Measurements from ENCODE around the gene PRSS35. TPM values are rescaled to one million over a fixed set of nuclear protein-coding genes. Genes with fewer than 3 reads are reported as not detected.
"Not testable (repeated sequence)": the region's sequence is repeated elsewhere in the genome, so short reads cannot be mapped to it uniquely, and the experiment has no call there.

Gene PRSS35
- polyA plus RNA-seq, 3 donors, result 0.11 to 0.42 (median 0.29) TPM

GRCh38 chr6:83510791-83511190 is 1.5 kb upstream of the PRSS35 start:
- H3K27ac ChIP-seq (ENCODE audit: low read depth, low read length), result no peak overlapping the region
- WGBS, 3 donors, result 82 to 90% (median 86%) methylated on average over 3 of the region's 3 CpGs

DNA sequence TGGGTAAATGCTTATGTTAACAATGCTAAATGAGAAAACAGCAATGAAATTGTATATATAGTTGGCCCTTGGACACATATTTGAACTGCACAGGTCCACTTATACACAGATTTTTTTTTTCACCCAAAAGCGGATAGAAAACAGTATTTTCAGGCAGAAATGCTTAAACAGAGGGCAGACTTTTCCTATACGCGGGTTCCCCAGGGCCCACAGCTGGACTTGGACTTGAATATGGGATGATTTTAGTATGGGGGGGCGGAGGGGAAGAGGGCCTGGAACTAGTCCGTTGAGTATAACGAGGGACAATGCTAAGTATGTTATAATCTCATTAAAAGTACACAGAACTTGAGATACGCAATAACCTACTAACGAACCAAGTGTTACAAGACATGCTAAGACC is 1.1 kb upstream of the PRSS35 start:
- H3K27ac ChIP-seq (ENCODE audit: low read depth, low read length), result no peak overlapping the region
- WGBS, 3 donors, result 76 to 87% (median 84%) methylated on average over 8 of the region's 8 CpGs

- H3K27ac ChIP-seq (ENCODE audit: low read depth, low read length), result no peak overlapping the region
- WGBS, 3 donors, result 56 to 70% (median 68%) methylated on average over 1 of the region's 1 CpG
Observed at GRCh38 chr6:83514466-83514865, 2.1 kb downstream of the PRSS35 start.

- H3K27ac ChIP-seq (ENCODE audit: low read depth, low read length), result no peak overlapping the region
- 19 to 27% (median 23%) methylated on average over 4 of the region's 4 CpGs for WGBS, 3 donors
Observed at GRCh38 chr6:83514866-83515466, 2.6 kb downstream of the PRSS35 start.

- WGBS, 3 donors, result 71 to 85% (median 76%) methylated on average over 1 of the region's 1 CpG
- H3K27ac ChIP-seq (ENCODE audit: low read depth, low read length), result no peak overlapping the region
Observed at GRCh38 chr6:83517500-83517899, 5.2 kb downstream of the PRSS35 start.

- WGBS, 3 donors, result 73 to 75% (median 74%) methylated on average over 4 of the region's 4 CpGs
- no peak overlapping the region for H3K27ac ChIP-seq (ENCODE audit: low read depth, low read length)
Observed at GRCh38 chr6:83518816-83519480, 6.6 kb downstream of the PRSS35 start.

DNA sequence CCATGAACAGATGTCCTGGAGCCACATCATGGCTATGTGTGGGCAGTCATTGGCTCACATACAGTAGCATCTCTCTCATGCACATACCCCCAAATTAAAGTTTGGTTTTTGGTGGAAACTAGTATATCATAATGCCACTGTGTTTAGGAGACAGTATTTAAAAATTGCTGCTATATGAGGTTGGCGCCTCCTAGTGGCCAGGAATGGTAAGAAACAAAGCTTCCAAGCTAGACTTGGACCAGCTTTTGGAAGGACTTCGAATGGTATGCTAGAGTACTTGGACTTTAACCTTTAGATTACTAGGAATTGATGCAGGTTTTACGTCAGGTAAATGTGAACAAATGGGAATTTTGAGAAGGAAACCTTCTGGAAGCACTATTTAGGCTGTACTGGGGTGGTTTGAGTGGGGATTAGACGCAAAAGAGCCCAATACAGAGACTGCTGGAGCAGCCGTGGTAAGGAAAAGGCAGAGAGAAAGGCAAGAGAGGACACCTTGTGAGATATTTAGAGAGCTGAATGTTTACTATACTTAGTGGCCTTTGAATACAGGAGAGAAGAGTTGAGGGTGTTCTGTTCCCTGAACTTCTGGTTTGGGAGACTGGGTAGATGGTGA is 23.8 kb downstream of the PRSS35 start:
- 38 to 49% (median 45%) methylated on average over 5 of the region's 5 CpGs for WGBS, 3 donors
- H3K27ac ChIP-seq (ENCODE audit: low read depth, low read length), result no peak overlapping the region

GRCh38 chr6:83536647-83537589 is 24.6 kb downstream of the PRSS35 start:
- 74 to 77% (median 74%) methylated on average over 4 of the region's 4 CpGs for WGBS, 3 donors
- no peak overlapping the region for H3K27ac ChIP-seq (ENCODE audit: low read depth, low read length)

GRCh38 chr6:83539678-83540077 is 27.3 kb downstream of the PRSS35 start:
- no peak overlapping the region for H3K27ac ChIP-seq (ENCODE audit: low read depth, low read length)
- WGBS, 3 donors, result 72 to 75% (median 75%) methylated on average over 4 of the region's 4 CpGs

DNA sequence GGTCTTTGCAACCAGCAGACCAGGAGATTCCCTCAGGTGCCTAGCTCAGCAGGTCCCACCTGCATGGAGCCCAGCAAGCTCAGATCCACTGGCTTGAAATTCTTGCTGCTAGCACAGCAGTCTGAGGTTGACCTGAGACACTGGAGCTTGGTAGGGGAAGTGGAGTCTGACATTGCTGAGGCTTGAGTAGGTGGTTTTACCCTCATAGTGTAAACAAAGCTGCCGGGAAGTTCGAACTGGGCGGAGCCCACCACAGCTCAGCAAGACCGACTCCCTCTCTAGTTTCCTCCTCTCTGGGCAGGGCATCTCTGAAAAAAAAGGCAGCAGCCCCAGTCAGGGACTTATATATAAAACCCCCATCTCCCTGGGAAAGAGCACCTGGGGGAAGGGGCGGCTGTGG is 34.3 kb downstream of the PRSS35 start:
- H3K27ac ChIP-seq (ENCODE audit: low read depth, low read length), result no peak overlapping the region
- WGBS, 3 donors, result 34 to 58% (median 40%) methylated on average over 5 of the region's 5 CpGs

- H3K27ac ChIP-seq (ENCODE audit: low read depth, low read length), result not testable (repeated sequence)
- whole genome bisulfite sequencing, 3 donors, result 57 to 66% (median 60%) methylated on average over 5 of the region's 5 CpGs
Observed at GRCh38 chr6:83550482-83550881, 38.1 kb downstream of the PRSS35 start.

GRCh38 chr6:83551748-83552147 is 39.4 kb downstream of the PRSS35 start:
- WGBS, 3 donors, result 88 to 91% (median 89%) methylated on average over 4 of the region's 4 CpGs
- not testable (repeated sequence) for H3K27ac ChIP-seq (ENCODE audit: low read depth, low read length)

DNA sequence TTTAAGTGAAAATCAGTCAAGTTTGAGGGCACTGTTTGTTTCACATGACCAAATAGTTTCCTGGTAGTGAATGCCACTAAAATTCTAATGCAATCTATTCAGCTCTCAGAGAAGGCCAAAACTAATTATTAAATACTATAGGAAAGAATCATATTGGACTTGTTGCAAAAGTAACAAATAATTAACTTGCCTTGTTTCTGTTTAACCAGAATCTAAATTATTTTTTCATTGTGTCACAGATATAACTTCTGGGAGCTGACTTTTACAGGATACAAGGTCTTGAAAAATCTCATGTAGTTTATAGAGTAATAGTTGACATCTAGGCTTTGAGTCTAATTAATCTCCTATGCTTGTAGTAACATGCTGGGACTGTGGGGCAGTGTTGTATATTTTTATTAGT is 44.5 kb downstream of the PRSS35 start:
- H3K27ac ChIP-seq (ENCODE audit: low read depth, low read length), result no peak overlapping the region

DNA sequence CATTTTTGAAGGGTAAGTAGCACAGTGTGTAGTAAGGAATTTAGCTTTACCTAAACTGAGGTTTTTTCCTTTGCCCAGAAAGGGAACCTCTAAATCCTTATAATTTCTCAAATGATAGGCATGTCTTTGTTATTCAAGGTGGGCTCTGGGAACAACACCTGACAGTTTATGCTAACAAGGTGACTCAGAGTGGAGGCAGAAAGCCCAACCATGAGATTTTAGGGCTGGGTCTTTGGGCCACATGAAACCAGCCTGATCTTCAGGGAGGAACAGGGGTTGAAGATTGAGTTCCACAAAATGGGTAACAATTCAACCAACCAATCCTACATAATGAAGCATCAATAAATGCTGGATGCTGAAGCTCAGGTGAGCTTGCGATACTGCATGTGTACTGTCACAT is 46.6 kb downstream of the PRSS35 start:
- WGBS, 3 donors, result 93 to 97% (median 96%) methylated on average over 1 of the region's 1 CpG
- H3K27ac ChIP-seq (ENCODE audit: low read depth, low read length), result no peak overlapping the region

- H3K27ac ChIP-seq (ENCODE audit: low read depth, low read length), result not testable (repeated sequence)
- 74 to 85% (median 81%) methylated on average over 4 of the region's 4 CpGs for WGBS, 3 donors
Observed at GRCh38 chr6:83571663-83572185, 59.4 kb downstream of the PRSS35 start.

DNA sequence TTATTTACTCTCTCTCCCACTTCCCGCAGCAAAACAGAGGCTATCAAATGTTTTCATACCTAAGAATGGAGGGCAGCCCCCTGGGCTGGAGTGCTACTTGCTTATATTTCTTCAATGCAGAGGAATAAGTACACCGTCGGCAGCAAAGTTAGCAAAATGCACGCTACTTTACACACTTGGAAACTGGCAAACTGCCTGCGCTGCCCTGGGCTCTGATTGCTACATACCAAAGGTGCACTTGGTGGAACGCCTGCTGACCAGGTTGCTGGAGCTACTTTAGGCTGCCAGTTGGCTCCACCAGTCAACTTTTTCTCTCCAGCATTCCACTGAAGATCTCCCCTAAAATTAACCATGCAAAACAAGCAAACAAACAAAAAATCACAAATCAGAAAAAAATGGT is 62.4 kb downstream of the PRSS35 start:
- WGBS, 3 donors, result 67 to 74% (median 73%) methylated on average over 6 of the region's 6 CpGs

More for the DNA sequence above, 62.4 kb downstream of the PRSS35 start:
- no peak overlapping the region for H3K27ac ChIP-seq (ENCODE audit: low read depth, low read length)
